ENCODE data around the gene MYL6B. TPM values are rescaled to one million over a fixed set of nuclear protein-coding genes. Genes with fewer than 3 reads are reported as not detected.
A peak's percentile ranks its signal among the peaks of the same experiment; 100 is the strongest.

The MYL6B gene
- total and polyA plus RNA-seq, 2 donors (not counting 1 experiment from before 2014, with no cell fraction given): 71.7 to 87.7 TPM

DNA sequence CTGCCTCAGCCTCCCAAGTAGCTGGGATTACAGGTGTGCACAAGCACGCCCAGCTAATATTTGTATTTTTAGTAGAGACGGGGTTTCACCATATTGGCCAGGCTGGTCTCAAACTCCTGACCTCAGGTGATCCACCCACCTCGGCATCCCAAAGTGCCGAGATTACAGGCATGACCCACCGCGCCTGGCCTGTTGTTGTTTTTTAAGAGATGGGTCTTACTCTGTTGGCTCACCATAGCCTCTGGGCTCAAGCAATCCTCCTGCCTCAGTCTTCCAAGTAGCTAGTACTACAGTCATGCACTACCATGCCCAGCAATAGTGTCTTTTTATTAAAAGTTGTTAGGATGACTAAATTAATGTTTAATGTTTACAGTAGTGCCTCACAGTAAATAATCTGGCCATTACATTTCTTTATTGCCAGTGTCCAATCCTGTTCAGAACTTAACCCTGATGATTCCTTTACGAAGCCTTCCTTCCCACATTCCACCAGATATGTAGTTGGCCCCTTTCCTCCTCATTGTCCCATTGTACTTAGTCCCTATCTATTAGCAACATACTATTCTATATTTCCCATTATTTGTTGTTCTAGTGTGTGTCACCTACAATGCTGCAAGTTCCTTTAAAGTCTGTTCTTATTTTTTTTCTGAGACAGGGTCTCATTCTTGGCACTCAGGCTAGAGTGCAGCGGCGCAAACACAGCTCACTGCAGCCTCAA lies 45.7 kb downstream of the MYL6B start:
- no peaks in the 10 kb centered on the region for H3K36me3 ChIP-seq (ENCODE audit: control insufficient read depth, insufficient read depth, low read length)
- no peaks in the 10 kb centered on the region for H3K79me2 ChIP-seq (ENCODE audit: control insufficient read depth, insufficient read depth, low read length)
- H3K27me3 ChIP-seq (ENCODE audit: control insufficient read depth, insufficient read depth, low read length): no peaks in the 10 kb centered on the region
- H3K9ac ChIP-seq (ENCODE audit: insufficient read depth, low read length): no peak overlapping the region
- no peak overlapping the region for H3K4me2 ChIP-seq (ENCODE audit: extremely low read depth, insufficient read depth, low read length)
- TF ChIP-seq EZH2 (IDR thresholded peaks at IDR 0.05; ENCODE audit: low read length, missing control alignments): no peak
- TF ChIP-seq CTCF (conservative IDR thresholded peaks at IDR 0.05 in 1 of 2, IDR thresholded peaks at IDR 0.05 in 1 of 2; ENCODE audit: low read depth in 1 of 2, low read length in 2 of 2): no peak
- no peak overlapping the region for H2AFZ ChIP-seq (ENCODE audit: low read length)
- no peaks in the 10 kb centered on the region for H3K9me3 ChIP-seq (ENCODE audit: control insufficient read depth, insufficient read depth, low read depth, low read length)
- no peaks in the 10 kb centered on the region for H4K20me1 ChIP-seq (ENCODE audit: control insufficient read depth, extremely low read depth, insufficient read depth, low read length)
- no peak overlapping the region for H3K4me3 ChIP-seq (replicated peaks in 1 of 4; ENCODE audit: control extremely low read depth in 1 of 4, insufficient read depth in 1 of 4, low read depth in 3 of 4, low read length in 4 of 4)
- no peak overlapping the region for H3K27ac ChIP-seq (ENCODE audit: insufficient read depth, low read length)
- H3K4me1 ChIP-seq (ENCODE audit: control insufficient read depth, extremely low read depth, insufficient read depth, low read length): peaks cover 2% of the 10 kb centered on the region
- no peak for DNase-seq (ENCODE audit: low read depth in 2 of 2)

DNA sequence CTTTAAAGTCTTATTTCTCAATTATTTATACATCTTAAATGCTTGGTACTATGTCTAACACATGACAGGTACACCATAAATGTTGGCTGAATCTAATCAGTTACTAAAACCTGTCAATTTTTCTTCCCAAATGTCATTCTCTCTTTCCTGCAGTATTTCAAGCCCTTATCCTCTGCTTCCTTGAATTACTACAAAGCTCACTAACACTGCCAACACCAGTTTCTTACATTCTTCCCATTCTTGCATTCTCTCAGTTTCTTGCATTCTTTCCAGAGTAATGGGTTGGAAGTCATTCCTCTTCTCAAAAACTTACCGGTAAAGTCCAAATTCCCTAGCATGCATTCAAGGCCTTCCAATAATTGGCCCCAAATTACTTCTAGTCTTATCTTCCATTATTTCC lies 46.4 kb downstream of the MYL6B start:
- no peak for TF ChIP-seq CTCF (conservative IDR thresholded peaks at IDR 0.05 in 1 of 2, IDR thresholded peaks at IDR 0.05 in 1 of 2; ENCODE audit: low read depth in 1 of 2, low read length in 2 of 2)
- no peak for TF ChIP-seq EZH2 (IDR thresholded peaks at IDR 0.05; ENCODE audit: low read length, missing control alignments)
- DNase-seq (ENCODE audit: low read depth in 2 of 2): peak in 1 of 2 donors; percentile 64
- Histone ChIP-seq H3K36me3 (ENCODE audit: control insufficient read depth, insufficient read depth, low read length) (no peaks in the 10 kb centered on the region), H3K4me1 (ENCODE audit: control insufficient read depth, extremely low read depth, insufficient read depth, low read length) (no peaks in the 10 kb centered on the region), H4K20me1 (ENCODE audit: control insufficient read depth, extremely low read depth, insufficient read depth, low read length) (no peaks in the 10 kb centered on the region), H3K4me3 (replicated peaks in 1 of 4; ENCODE audit: control extremely low read depth in 1 of 4, insufficient read depth in 1 of 4, low read depth in 3 of 4, low read length in 4 of 4) (no peak overlapping the region), H3K79me2 (ENCODE audit: control insufficient read depth, insufficient read depth, low read length) (no peaks in the 10 kb centered on the region), H3K9ac (ENCODE audit: insufficient read depth, low read length) (no peak overlapping the region), H3K9me3 (ENCODE audit: control insufficient read depth, insufficient read depth, low read depth, low read length) (no peaks in the 10 kb centered on the region), H3K27me3 (ENCODE audit: control insufficient read depth, insufficient read depth, low read length) (no peaks in the 10 kb centered on the region), H3K4me2 (ENCODE audit: extremely low read depth, insufficient read depth, low read length) (no peak overlapping the region), H3K27ac (ENCODE audit: insufficient read depth, low read length) (no peak overlapping the region), H2AFZ (ENCODE audit: low read length) (no peak overlapping the region)

DNA sequence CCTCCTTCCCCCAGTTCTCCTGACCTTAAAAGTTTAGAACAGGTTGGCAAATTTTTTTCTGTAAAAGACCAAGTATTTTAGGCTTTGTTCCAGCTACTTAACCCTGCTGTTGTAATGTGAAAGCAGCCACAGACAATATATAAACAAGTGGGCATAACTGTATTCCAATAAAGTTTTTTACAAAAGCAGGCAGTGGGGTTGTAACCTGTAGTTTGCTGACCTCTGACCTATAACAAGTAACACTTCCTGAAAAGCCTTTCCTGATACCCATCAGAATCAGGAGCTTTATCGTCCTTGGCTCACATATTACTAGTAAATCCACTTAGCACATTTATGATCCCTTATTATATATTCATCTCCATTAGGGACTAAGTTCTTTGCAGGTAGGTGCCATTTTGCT lies 50.0 kb downstream of the MYL6B start:
- H3K4me2 ChIP-seq (ENCODE audit: extremely low read depth, insufficient read depth, low read length): no peak overlapping the region
- TF ChIP-seq CTCF (conservative IDR thresholded peaks at IDR 0.05 in 1 of 2, IDR thresholded peaks at IDR 0.05 in 1 of 2; ENCODE audit: low read depth in 1 of 2, low read length in 2 of 2) (no peak), EZH2 (IDR thresholded peaks at IDR 0.05; ENCODE audit: low read length, missing control alignments) (no peak)
- no peak overlapping the region for H2AFZ ChIP-seq (ENCODE audit: low read length)
- H3K4me1 ChIP-seq (ENCODE audit: control insufficient read depth, extremely low read depth, insufficient read depth, low read length): peaks cover 4% of the 10 kb centered on the region
- no peak for DNase-seq (ENCODE audit: low read depth in 2 of 2)
- H3K27ac ChIP-seq (ENCODE audit: insufficient read depth, low read length): no peak overlapping the region
- H3K36me3 ChIP-seq (ENCODE audit: control insufficient read depth, insufficient read depth, low read length): peaks cover 13% of the 10 kb centered on the region
- no peaks in the 10 kb centered on the region for H3K79me2 ChIP-seq (ENCODE audit: control insufficient read depth, insufficient read depth, low read length)
- H3K27me3 ChIP-seq (ENCODE audit: control insufficient read depth, insufficient read depth, low read length): no peaks in the 10 kb centered on the region
- H3K4me3 ChIP-seq (replicated peaks in 1 of 4; ENCODE audit: control extremely low read depth in 1 of 4, insufficient read depth in 1 of 4, low read depth in 3 of 4, low read length in 4 of 4): no peak overlapping the region
- H3K9me3 ChIP-seq (ENCODE audit: control insufficient read depth, insufficient read depth, low read depth, low read length): no peaks in the 10 kb centered on the region
- H3K9ac ChIP-seq (ENCODE audit: insufficient read depth, low read length): no peak overlapping the region
- no peaks in the 10 kb centered on the region for H4K20me1 ChIP-seq (ENCODE audit: control insufficient read depth, extremely low read depth, insufficient read depth, low read length)

Measured in fibroblast of lung (primary cell).